GM10266 (cell line): ENCODE data around the gene CNTN5.
A peak's percentile ranks its signal among the peaks of the same experiment; 100 is the strongest.

Source experiments
- DNase-seq: peaks from one replicate; pipeline ENCODE4 v3.0.0; 2012; ENCODE audit errors: extremely low spot score
- CTCF ChIP-seq: IDR thresholded peaks from 2 replicates; pipeline ENCODE4 v1.5.1; 2012; ENCODE audit warnings: mild to moderate bottlenecking, low read depth; ENCODE audit not compliant: control insufficient read depth, insufficient read depth; ENCODE audit errors: missing control alignments

Gene CNTN5

GRCh38 chr11:99020352-99021225 lies at the start of gene CNTN5:
Gene CNTN5, plus strand, starts transcription at chr11:99020949.
- no peak for DNase-seq
- no peak for TF ChIP-seq CTCF

GRCh38 chr11:98979205-98979604 lies 41.5 kb upstream of the CNTN5 start:
- TF ChIP-seq CTCF: no peak
- DNase-seq: no peak

- peak; percentile 43 for DNase-seq
- peak; percentile 84 for TF ChIP-seq CTCF
Observed at GRCh38 chr11:99015634-99016454, 4.9 kb upstream of the CNTN5 start.

GRCh38 chr11:99019696-99020095 lies 1.1 kb upstream of the CNTN5 start:
- no peak for TF ChIP-seq CTCF
- no peak for DNase-seq

GRCh38 chr11:99037057-99037456 lies 16.3 kb downstream of the CNTN5 start:
- no peak for TF ChIP-seq CTCF
- DNase-seq: no peak

GRCh38 chr11:99063331-99063730 lies 42.6 kb downstream of the CNTN5 start:
- no peak for DNase-seq
- no peak for TF ChIP-seq CTCF

- no peak for TF ChIP-seq CTCF
- no peak for DNase-seq
Observed at GRCh38 chr11:99065121-99065520, 44.4 kb downstream of the CNTN5 start.
